Right lobe of liver (tissue), 6 donors: Measurements from ENCODE around the gene SPTBN1. TPM values are rescaled to one million over a fixed set of nuclear protein-coding genes. Genes with fewer than 3 reads are reported as not detected.

Experiments used
- ATAC-seq, 4 donors: fragments of 200-7000 bp; cut with Tn5 transposase; one replicate each; pipeline ENCODE4 v1.9.1; 2020; ENCODE audit warnings: mild to moderate bottlenecking in 4 of 4, moderate library complexity in 4 of 4
- DNase-seq, 3 donors: peaks; one replicate each; pipeline ENCODE4 v3.0.0-alpha.2; 2020
- H3K27ac ChIP-seq, 3 donors: fragments of 200-600 bp; one replicate each; pipeline ENCODE4 v1.8.0; 2022
- H3K27me3 ChIP-seq, 2 donors: fragments of 200-600 bp; one replicate each; pipeline ENCODE4 v1.8.0; 2022
- H3K36me3 ChIP-seq, 4 donors: fragments of 200-600 bp; sonication (generic) in 1 of 4; one replicate each; pipeline versions ENCODE4 v1.5.1 to v1.8.0; 2017 to 2022; ENCODE audit warnings: control low read depth in 1 of 4
- H3K4me1 ChIP-seq, 4 donors: fragments of 200-600 bp; sonication (generic) in 1 of 4; one replicate each; pipeline versions ENCODE4 v1.5.1 to v1.8.0; 2017 to 2022; ENCODE audit warnings: control low read depth in 1 of 4
- H3K4me3 ChIP-seq, 3 donors: fragments of 200-600 bp; one replicate each; pipeline ENCODE4 v1.8.0; 2022
- H3K9me3 ChIP-seq, 4 donors: fragments of 200-600 bp; sonication (generic) in 1 of 4; one replicate each; pipeline versions ENCODE4 v1.5.1 to v1.8.0; 2017 to 2022; ENCODE audit warnings: control low read depth in 1 of 4
- POLR2A ChIP-seq: fragments of 450-650 bp; IDR thresholded peaks from one replicate; pipeline ENCODE4 v1.6.1; 2017; ENCODE audit warnings: antibody characterized with exemption, mild to moderate bottlenecking
- WGBS: methylation state at CpG from one replicate; pipeline ENCODE4 v1.1.6; 2018; ENCODE audit warnings: low coverage, low lambda C conversion rate; ENCODE audit not compliant: insufficient coverage; ENCODE audit errors: missing lambda C conversion rate; 5-methylcytosine and 5-hydroxymethylcytosine counted together
- intact Hi-C, 2 donors: fragments of 100-400 bp; cut with DNase I; formaldehyde crosslinking; loops; one replicate each; pipeline versions ENCODE4 v1.11.2 to v1.14.1; 2022
- total RNA-seq, 6 experiments: library from RNA; depleted of rRNA in 2 of 6; stranded (reverse); fragments of >200 nt in 2 of 6; fragmentation: NEBNext Ultra II Directional in 3 of 6; extraction: Animal tissue kit (Norgen Biotek cat#: 25700) in 3 of 6; gene quantifications; one replicate each; pipeline versions ENCODE4 v1.1.0 to v1.2.4, GENCODE V29; 2016 to 2023
- TF ChIP-seq, protein P1 (sequence below), 4 donors: fragments of 200-600 bp in 3 of 4; fragments of 450-650 bp in 1 of 4; IDR thresholded peaks; one replicate each; pipeline versions ENCODE4 v1.5.1 to v1.8.0; 2016 to 2022; ENCODE audit warnings: antibody characterized with exemption in 4 of 4, mild to moderate bottlenecking in 2 of 4
- donor health status: DM: no; HTN: yes; CAD: no.
- donor health status: DM: no; HTN: no; CAD: no.
- donor health status: DM: no; HTN: no; CAD: no.
- donor health status: DM: no; HTN: yes; CAD: no.
- donor health status: DM: no; HTN: yes; CAD: no.

The SPTBN1 gene
- total RNA-seq, 6 experiments from 2014 or later, result 107 to 315 (median 227) TPM

GRCh38 chr2:54632733-54633692 lies 176.9 kb downstream of the SPTBN1 start:
- ATAC-seq, result peak; percentile 4 to 56 (median 46)
- Histone ChIP-seq H3K27me3 (no peaks in the 10 kb centered on the region), H3K4me3 (no peak overlapping the region), H3K9me3 (no peaks in the 10 kb centered on the region), H3K36me3 (peaks cover 7 to 49% (median 29%) of the 10 kb centered on the region in 4 donors), H3K4me1 (peaks cover 0 to 70% (median 28%) of the 10 kb centered on the region in 4 donors), H3K27ac (peak overlapping the region; percentile 65 to 91 (median 73))
- peak; percentile 31 to 74 (median 72) for DNase-seq
- no peak for TF ChIP-seq POLR2A
- TF ChIP-seq, protein P1, sequence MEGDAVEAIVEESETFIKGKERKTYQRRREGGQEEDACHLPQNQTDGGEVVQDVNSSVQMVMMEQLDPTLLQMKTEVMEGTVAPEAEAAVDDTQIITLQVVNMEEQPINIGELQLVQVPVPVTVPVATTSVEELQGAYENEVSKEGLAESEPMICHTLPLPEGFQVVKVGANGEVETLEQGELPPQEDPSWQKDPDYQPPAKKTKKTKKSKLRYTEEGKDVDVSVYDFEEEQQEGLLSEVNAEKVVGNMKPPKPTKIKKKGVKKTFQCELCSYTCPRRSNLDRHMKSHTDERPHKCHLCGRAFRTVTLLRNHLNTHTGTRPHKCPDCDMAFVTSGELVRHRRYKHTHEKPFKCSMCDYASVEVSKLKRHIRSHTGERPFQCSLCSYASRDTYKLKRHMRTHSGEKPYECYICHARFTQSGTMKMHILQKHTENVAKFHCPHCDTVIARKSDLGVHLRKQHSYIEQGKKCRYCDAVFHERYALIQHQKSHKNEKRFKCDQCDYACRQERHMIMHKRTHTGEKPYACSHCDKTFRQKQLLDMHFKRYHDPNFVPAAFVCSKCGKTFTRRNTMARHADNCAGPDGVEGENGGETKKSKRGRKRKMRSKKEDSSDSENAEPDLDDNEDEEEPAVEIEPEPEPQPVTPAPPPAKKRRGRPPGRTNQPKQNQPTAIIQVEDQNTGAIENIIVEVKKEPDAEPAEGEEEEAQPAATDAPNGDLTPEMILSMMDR (IDR thresholded peaks at IDR 0.05), result no peak
- intact Hi-C loops, result no loop called here
- WGBS, result 22% methylated on average over 6 of the region's 12 CpGs

- DNase-seq, result no peak
- Histone ChIP-seq H3K36me3 (peaks cover 11 to 48% (median 27%) of the 10 kb centered on the region in 4 donors), H3K4me1 (peaks cover 0 to 69% (median 28%) of the 10 kb centered on the region in 4 donors), H3K4me3 (no peak overlapping the region), H3K9me3 (no peaks in the 10 kb centered on the region), H3K27me3 (no peaks in the 10 kb centered on the region), H3K27ac (peak overlapping the region; percentile 65 to 91 (median 73))
- WGBS, result 69% methylated on average over 3 of the region's 3 CpGs
- intact Hi-C loops, result no loop called here
- ATAC-seq, result no peak
- no peak for TF ChIP-seq POLR2A
- TF ChIP-seq, protein P1 (IDR thresholded peaks at IDR 0.05), result no peak
Measured at GRCh38 chr2:54634021-54634420, 177.9 kb downstream of the SPTBN1 start.

DNA sequence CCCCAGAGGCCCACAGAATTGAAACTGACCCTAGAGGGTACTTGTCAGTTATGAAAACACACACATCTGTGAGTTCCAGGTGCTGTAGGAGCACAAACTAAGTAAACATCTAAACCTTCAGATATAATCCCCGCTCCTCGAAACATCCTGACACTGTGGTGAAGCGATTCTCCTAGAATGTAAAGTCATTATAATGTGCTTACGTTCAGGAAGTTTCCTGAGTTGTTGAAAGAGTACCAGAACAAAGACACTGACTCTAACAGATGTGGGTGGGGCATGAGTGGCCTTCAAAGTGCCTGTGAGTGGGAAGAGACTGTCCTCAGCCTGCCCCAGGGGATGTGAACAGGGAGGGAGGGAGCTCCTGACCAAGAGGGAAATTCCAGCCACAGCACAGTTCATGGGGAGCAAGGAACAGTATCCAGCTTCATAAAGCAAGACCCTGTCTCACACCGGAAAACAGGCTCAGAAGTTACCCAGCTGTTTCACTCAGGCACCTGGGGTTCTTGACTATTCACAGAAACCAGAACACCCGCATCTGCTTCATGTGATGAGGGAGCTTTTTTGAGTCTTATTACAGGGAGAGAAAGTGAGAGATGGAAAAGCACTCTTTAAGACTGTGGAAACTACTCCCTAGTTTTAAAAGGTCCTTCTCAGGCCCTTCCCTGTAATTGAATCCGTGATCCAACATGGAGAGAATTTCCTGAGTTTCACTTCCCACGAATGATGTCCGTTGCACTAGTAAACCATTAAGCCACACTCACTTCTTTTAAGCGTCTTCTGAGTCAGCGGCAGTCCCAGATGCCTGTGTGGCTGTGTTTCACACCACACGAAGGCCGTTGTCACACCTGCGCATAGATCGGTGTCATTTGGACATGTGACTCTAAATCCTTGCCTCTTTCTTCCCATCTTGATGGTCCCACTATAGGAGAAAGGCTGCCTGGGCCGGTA lies 178.7 kb downstream of the SPTBN1 start:
- DNase-seq, result peak in 1 of 3 donors; percentile 46
- Histone ChIP-seq H3K9me3 (no peaks in the 10 kb centered on the region), H3K36me3 (peaks cover 9 to 43% (median 26%) of the 10 kb centered on the region in 4 donors), H3K4me3 (no peak overlapping the region), H3K27ac (peak overlapping the region; percentile 65 to 91 (median 73)), H3K27me3 (no peaks in the 10 kb centered on the region), H3K4me1 (peaks cover 0 to 68% (median 25%) of the 10 kb centered on the region in 4 donors)
- 60% methylated on average over 14 of the region's 16 CpGs for WGBS
- ATAC-seq, result peak in 2 of 4 donors; percentile 4 to 23
- TF ChIP-seq, protein P1 (IDR thresholded peaks at IDR 0.05), result no peak
- TF ChIP-seq POLR2A, result no peak
- intact Hi-C loops, result no loop called here

GRCh38 chr2:54635554-54636152 lies 179.5 kb downstream of the SPTBN1 start:
- H3K4me1 ChIP-seq, result peaks cover 0 to 65% (median 24%) of the 10 kb centered on the region in 4 donors
- DNase-seq (no peak), ATAC-seq (no peak)
- peaks cover 7 to 42% (median 25%) of the 10 kb centered on the region in 4 donors for H3K36me3 ChIP-seq
- no peak overlapping the region for H3K4me3 ChIP-seq
- no peaks in the 10 kb centered on the region for H3K9me3 ChIP-seq
- WGBS, result 68% methylated on average over 3 of the region's 3 CpGs
- TF ChIP-seq, protein P1 (IDR thresholded peaks at IDR 0.05), result no peak
- no peak for TF ChIP-seq POLR2A
- intact Hi-C loops, result no loop called here
- peak overlapping the region; percentile 65 to 91 (median 73) for H3K27ac ChIP-seq
- H3K27me3 ChIP-seq, result no peaks in the 10 kb centered on the region
